ENCODE measurements around the gene PNPT1. TPM values are rescaled to one million over a fixed set of nuclear protein-coding genes. Genes with fewer than 3 reads are reported as not detected.

PNPT1 gene
- total and polyA plus RNA-seq, 9 of the 15 experiments (the other 6 are each of a cell fraction or from before 2014, with no cell fraction given): 46.5 to 104 (median 62.7) TPM

DNA sequence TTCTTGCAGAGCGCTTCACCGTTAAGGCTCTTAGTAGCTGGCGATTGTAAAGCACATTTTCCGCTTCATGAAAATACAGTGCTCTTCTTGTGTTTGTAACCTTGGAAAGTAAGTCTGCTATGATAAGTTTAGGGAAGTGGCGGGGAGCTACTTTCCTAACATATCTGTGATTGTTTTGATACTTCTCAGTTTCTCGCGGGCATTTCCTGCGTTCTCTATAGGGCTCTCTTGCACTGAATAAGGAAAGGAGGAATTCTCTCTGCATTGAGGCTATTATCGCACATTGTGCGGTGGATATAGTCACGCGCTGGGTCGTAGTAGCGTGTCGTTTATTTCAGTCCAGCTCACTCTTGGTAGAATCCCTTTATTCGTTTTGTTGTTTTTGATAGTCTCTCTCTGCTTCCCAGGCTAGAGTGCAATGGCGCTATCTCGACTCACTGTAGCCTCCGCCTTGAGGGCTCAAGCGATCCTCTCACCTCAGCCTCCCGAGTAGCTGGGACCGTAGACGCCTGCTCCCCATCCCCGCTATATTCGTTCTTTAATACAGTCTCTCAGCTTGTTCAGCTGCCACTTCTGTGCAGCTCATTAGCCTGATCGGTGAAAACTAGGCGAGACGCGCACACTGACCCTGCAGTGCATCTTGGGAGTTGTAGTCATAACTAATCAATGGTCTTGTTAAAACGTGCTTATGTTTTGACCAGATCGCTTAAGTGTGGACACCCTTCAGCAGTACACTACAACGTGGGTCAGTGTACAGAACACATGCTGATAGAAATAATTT, 75.2 kb downstream of the PNPT1 start (continued):
- TF ChIP-seq, protein P1, sequence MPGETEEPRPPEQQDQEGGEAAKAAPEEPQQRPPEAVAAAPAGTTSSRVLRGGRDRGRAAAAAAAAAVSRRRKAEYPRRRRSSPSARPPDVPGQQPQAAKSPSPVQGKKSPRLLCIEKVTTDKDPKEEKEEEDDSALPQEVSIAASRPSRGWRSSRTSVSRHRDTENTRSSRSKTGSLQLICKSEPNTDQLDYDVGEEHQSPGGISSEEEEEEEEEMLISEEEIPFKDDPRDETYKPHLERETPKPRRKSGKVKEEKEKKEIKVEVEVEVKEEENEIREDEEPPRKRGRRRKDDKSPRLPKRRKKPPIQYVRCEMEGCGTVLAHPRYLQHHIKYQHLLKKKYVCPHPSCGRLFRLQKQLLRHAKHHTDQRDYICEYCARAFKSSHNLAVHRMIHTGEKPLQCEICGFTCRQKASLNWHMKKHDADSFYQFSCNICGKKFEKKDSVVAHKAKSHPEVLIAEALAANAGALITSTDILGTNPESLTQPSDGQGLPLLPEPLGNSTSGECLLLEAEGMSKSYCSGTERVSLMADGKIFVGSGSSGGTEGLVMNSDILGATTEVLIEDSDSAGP (CRISPR knock-in tag; IDR thresholded peaks at IDR 0.05): no peak
- no peak for TF ChIP-seq FOXK1 (CRISPR knock-in tag; IDR thresholded peaks at IDR 0.05; ENCODE audit: borderline replicate concordance)
- no peak for TF ChIP-seq RBM17 (IDR thresholded peaks at IDR 0.05; ENCODE audit: borderline replicate concordance, low read depth, low read length)
- TF ChIP-seq, protein P2, sequence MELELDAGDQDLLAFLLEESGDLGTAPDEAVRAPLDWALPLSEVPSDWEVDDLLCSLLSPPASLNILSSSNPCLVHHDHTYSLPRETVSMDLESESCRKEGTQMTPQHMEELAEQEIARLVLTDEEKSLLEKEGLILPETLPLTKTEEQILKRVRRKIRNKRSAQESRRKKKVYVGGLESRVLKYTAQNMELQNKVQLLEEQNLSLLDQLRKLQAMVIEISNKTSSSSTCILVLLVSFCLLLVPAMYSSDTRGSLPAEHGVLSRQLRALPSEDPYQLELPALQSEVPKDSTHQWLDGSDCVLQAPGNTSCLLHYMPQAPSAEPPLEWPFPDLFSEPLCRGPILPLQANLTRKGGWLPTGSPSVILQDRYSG (tag; conservative IDR thresholded peaks at IDR 0.05; ENCODE audit: low read depth): no peak
- TF ChIP-seq RBBP5 (IDR thresholded peaks at IDR 0.05; ENCODE audit: borderline replicate concordance, insufficient read depth, low read length, poor library complexity, severe bottlenecking): no peak
- no peak for TF ChIP-seq ZNF12 (CRISPR knock-in tag; IDR thresholded peaks at IDR 0.05)
- TF ChIP-seq ZNF23 (CRISPR knock-in tag; IDR thresholded peaks at IDR 0.05): no peak
- TF ChIP-seq ZC3H4 (CRISPR knock-in tag; IDR thresholded peaks at IDR 0.05; ENCODE audit: borderline replicate concordance): peak; percentile 77; the same call in 1 of the 2 replicates
- TF ChIP-seq SUPT5H (IDR thresholded peaks at IDR 0.05): peak; percentile 15; the same call in 1 of the 2 replicates
- peak in 1 of 2 experiments; percentile 20; a peak in 1 of 4 replicates for TF ChIP-seq RCOR1 (IDR thresholded peaks at IDR 0.05; ENCODE audit: borderline replicate concordance in 1 of 2, low read depth in 2 of 2, low read length in 2 of 2)
- peak; percentile 12; the same call in 1 of the 2 replicates for TF ChIP-seq EP400 (IDR thresholded peaks at IDR 0.05)
- TF ChIP-seq, protein P3, sequence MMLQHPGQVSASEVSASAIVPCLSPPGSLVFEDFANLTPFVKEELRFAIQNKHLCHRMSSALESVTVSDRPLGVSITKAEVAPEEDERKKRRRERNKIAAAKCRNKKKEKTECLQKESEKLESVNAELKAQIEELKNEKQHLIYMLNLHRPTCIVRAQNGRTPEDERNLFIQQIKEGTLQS (IDR thresholded peaks at IDR 0.05): no peak
- TF ChIP-seq, protein P3 (CRISPR knock-in tag; conservative IDR thresholded peaks at IDR 0.05): no peak
- TF ChIP-seq PCBP2 (IDR thresholded peaks at IDR 0.05; ENCODE audit: low read depth, low read length, poor library complexity, severe bottlenecking): no peak
- TF ChIP-seq, protein P4, sequence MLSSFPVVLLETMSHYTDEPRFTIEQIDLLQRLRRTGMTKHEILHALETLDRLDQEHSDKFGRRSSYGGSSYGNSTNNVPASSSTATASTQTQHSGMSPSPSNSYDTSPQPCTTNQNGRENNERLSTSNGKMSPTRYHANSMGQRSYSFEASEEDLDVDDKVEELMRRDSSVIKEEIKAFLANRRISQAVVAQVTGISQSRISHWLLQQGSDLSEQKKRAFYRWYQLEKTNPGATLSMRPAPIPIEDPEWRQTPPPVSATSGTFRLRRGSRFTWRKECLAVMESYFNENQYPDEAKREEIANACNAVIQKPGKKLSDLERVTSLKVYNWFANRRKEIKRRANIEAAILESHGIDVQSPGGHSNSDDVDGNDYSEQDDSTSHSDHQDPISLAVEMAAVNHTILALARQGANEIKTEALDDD (IDR thresholded peaks at IDR 0.05): peak; percentile 22; the same call in 1 of the 2 replicates
- TF ChIP-seq, protein P5, sequence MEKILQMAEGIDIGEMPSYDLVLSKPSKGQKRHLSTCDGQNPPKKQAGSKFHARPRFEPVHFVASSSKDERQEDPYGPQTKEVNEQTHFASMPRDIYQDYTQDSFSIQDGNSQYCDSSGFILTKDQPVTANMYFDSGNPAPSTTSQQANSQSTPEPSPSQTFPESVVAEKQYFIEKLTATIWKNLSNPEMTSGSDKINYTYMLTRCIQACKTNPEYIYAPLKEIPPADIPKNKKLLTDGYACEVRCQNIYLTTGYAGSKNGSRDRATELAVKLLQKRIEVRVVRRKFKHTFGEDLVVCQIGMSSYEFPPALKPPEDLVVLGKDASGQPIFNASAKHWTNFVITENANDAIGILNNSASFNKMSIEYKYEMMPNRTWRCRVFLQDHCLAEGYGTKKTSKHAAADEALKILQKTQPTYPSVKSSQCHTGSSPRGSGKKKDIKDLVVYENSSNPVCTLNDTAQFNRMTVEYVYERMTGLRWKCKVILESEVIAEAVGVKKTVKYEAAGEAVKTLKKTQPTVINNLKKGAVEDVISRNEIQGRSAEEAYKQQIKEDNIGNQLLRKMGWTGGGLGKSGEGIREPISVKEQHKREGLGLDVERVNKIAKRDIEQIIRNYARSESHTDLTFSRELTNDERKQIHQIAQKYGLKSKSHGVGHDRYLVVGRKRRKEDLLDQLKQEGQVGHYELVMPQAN (IDR thresholded peaks at IDR 0.05; ENCODE audit: borderline replicate concordance): peak; percentile 64; the same call in 1 of the 2 replicates
- no peak for TF ChIP-seq HEY1 (CRISPR knock-in tag; IDR thresholded peaks at IDR 0.05; ENCODE audit: borderline replicate concordance)
- TF ChIP-seq HCFC1 (IDR thresholded peaks at IDR 0.05; ENCODE audit: low read depth, low read length): peak; percentile 87

All from K562 (cell line).